ENCODE measurements around the gene LRMDA.

The LRMDA gene

DNA sequence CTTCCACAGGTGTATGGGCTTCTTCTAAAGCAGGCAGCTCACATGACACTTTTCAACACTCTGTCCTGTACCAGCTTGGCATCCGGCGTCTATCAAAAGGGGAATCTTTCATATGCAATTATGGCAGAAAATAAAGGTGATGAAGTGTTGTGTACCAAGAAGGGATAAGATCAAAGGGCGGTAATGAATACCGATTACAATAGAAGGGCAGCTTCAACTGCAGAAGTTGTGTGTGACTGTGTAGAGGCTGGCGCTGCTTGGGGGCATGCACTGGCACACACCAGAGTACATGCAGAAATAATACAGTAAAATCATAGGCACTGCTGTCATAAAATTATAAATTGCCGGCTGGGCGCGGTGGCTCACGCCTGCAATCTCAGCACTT lies 744.7 kb downstream of the LRMDA start:
- Histone ChIP-seq H3K9ac (ENCODE audit: low read length) (no peak overlapping the region), H2AFZ (ENCODE audit: low read depth, low read length) (no peak overlapping the region), H3K27me3 (ENCODE audit: low read depth, low read length) (no peaks in the 10 kb centered on the region), H3K4me1 (ENCODE audit: low read length) (no peaks in the 10 kb centered on the region), H4K20me1 (ENCODE audit: insufficient read depth, low read length) (no peaks in the 10 kb centered on the region), H3K79me2 (ENCODE audit: low read length) (no peaks in the 10 kb centered on the region), H3K4me2 (ENCODE audit: low read length) (no peak overlapping the region), H3K27ac (ENCODE audit: low read length) (no peak overlapping the region), H3K36me3 (replicated peaks; ENCODE audit: low read depth, low read length) (no peaks in the 10 kb centered on the region), H3K4me3 (ENCODE audit: low read length) (no peak overlapping the region), H3K9me3 (ENCODE audit: insufficient read depth, low read length) (no peaks in the 10 kb centered on the region)
- TF ChIP-seq, protein P1, sequence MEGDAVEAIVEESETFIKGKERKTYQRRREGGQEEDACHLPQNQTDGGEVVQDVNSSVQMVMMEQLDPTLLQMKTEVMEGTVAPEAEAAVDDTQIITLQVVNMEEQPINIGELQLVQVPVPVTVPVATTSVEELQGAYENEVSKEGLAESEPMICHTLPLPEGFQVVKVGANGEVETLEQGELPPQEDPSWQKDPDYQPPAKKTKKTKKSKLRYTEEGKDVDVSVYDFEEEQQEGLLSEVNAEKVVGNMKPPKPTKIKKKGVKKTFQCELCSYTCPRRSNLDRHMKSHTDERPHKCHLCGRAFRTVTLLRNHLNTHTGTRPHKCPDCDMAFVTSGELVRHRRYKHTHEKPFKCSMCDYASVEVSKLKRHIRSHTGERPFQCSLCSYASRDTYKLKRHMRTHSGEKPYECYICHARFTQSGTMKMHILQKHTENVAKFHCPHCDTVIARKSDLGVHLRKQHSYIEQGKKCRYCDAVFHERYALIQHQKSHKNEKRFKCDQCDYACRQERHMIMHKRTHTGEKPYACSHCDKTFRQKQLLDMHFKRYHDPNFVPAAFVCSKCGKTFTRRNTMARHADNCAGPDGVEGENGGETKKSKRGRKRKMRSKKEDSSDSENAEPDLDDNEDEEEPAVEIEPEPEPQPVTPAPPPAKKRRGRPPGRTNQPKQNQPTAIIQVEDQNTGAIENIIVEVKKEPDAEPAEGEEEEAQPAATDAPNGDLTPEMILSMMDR (IDR thresholded peaks at IDR 0.05; ENCODE audit: low read depth, low read length): no peak
- TF ChIP-seq EZH2phosphoT487 (IDR thresholded peaks at IDR 0.05; ENCODE audit: low read depth): no peak

DNA sequence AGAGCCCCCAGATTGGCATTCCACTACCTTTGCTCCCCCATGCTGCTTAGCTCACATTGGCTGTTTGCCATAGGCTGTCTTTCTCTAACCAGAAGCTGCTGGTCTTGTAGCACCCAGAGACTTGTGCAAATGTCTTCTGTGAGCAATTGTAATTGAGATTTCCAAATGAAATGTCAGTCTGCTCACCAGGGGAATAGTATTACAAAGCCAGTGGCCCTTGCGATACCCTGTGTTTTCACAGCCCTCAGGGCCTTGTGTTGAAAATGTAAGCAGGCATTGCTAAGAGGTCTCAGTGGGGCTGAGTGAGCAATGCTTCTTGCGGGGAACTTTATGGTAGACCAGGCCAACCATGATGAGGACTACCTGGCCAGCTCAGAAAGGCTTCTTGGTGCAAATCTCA lies 746.5 kb downstream of the LRMDA start:
- H3K9ac ChIP-seq (ENCODE audit: low read length): no peak overlapping the region
- H3K79me2 ChIP-seq (ENCODE audit: low read length): no peaks in the 10 kb centered on the region
- no peak overlapping the region for H3K27ac ChIP-seq (ENCODE audit: low read length)
- H2AFZ ChIP-seq (ENCODE audit: low read depth, low read length): no peak overlapping the region
- no peaks in the 10 kb centered on the region for H3K9me3 ChIP-seq (ENCODE audit: insufficient read depth, low read length)
- no peaks in the 10 kb centered on the region for H4K20me1 ChIP-seq (ENCODE audit: insufficient read depth, low read length)
- no peaks in the 10 kb centered on the region for H3K4me1 ChIP-seq (ENCODE audit: low read length)
- TF ChIP-seq EZH2phosphoT487 (IDR thresholded peaks at IDR 0.05; ENCODE audit: low read depth): no peak
- H3K27me3 ChIP-seq (ENCODE audit: low read depth, low read length): no peaks in the 10 kb centered on the region
- H3K36me3 ChIP-seq (replicated peaks; ENCODE audit: low read depth, low read length): no peaks in the 10 kb centered on the region
- H3K4me2 ChIP-seq (ENCODE audit: low read length): no peak overlapping the region
- no peak overlapping the region for H3K4me3 ChIP-seq (ENCODE audit: low read length)

DNA sequence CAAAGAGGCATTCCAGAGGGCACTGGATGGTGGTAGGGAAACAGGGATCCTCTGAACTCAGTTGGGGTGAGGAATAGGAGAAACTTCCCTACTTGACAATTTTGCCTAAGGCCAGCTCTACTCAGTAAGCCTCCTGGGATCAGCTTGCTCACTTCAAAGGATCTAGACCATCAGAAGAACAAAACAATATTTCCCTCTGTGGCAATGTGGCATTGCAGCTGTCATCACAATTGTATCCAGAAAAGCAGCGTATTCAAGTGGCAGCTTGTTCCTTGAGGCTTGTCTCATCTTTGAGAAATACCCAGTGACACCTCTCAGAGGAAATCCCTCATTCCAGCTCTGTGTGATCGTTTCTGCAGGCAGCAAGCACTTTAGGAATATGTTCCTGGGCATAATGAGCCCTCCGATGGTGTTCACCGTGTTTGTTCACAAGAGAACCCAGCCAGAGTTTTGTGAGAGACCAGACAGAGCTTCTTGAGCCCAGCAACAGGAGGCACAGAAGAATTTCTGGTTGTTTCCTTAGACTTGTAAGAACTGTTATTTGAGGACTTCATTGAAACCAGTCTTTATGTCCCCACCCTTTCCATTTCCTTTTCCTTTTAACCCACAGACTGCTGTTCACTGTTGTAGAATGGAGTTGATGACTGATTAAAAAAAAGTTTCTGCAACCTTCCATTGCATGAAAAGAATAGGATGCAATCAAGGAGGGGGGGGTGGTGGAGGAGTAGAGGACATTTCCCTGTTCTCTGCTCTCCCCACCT lies 747.3 kb downstream of the LRMDA start:
- H3K4me2 ChIP-seq (ENCODE audit: low read length): no peak overlapping the region
- no peaks in the 10 kb centered on the region for H3K9me3 ChIP-seq (ENCODE audit: insufficient read depth, low read length)
- H4K20me1 ChIP-seq (ENCODE audit: insufficient read depth, low read length): no peaks in the 10 kb centered on the region
- H3K9ac ChIP-seq (ENCODE audit: low read length): no peak overlapping the region
- H3K79me2 ChIP-seq (ENCODE audit: low read length): no peaks in the 10 kb centered on the region
- no peak overlapping the region for H3K27ac ChIP-seq (ENCODE audit: low read length)
- H2AFZ ChIP-seq (ENCODE audit: low read depth, low read length): no peak overlapping the region
- TF ChIP-seq EZH2phosphoT487 (IDR thresholded peaks at IDR 0.05; ENCODE audit: low read depth): no peak
- TF ChIP-seq, protein P1 (IDR thresholded peaks at IDR 0.05; ENCODE audit: low read depth, low read length): no peak
- no peaks in the 10 kb centered on the region for H3K36me3 ChIP-seq (replicated peaks; ENCODE audit: low read depth, low read length)
- no peak overlapping the region for H3K4me3 ChIP-seq (ENCODE audit: low read length)
- H3K27me3 ChIP-seq (ENCODE audit: low read depth, low read length): no peaks in the 10 kb centered on the region
- no peaks in the 10 kb centered on the region for H3K4me1 ChIP-seq (ENCODE audit: low read length)

DNA sequence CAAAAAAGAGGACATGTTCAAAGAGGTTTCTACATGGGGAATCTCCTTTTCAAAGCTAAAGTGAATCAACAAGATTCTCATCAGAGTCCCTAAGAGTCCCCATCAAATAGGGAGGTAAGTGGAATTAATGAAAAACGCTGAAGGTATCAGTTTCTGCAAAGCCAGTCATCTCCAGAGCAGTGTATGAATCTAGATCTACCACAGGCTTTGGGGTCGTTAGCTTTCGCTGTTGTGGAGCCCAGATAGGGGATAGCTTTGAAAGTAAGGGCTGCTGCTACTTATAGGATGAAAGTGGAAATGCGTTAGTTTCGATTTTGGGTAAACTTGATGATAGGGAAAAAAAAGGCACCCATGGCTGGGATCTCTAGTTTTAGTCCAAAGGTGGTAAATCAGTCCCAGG lies 748.4 kb downstream of the LRMDA start:
- Histone ChIP-seq H4K20me1 (ENCODE audit: insufficient read depth, low read length) (no peaks in the 10 kb centered on the region), H3K4me3 (ENCODE audit: low read length) (no peak overlapping the region), H3K4me1 (ENCODE audit: low read length) (no peaks in the 10 kb centered on the region), H3K4me2 (ENCODE audit: low read length) (no peak overlapping the region), H3K27ac (ENCODE audit: low read length) (no peak overlapping the region), H3K9ac (ENCODE audit: low read length) (no peak overlapping the region), H2AFZ (ENCODE audit: low read depth, low read length) (no peak overlapping the region), H3K27me3 (ENCODE audit: low read depth, low read length) (no peaks in the 10 kb centered on the region), H3K9me3 (ENCODE audit: insufficient read depth, low read length) (no peaks in the 10 kb centered on the region), H3K79me2 (ENCODE audit: low read length) (no peaks in the 10 kb centered on the region), H3K36me3 (replicated peaks; ENCODE audit: low read depth, low read length) (no peaks in the 10 kb centered on the region)
- TF ChIP-seq, protein P1 (IDR thresholded peaks at IDR 0.05; ENCODE audit: low read depth, low read length): no peak
- no peak for TF ChIP-seq EZH2phosphoT487 (IDR thresholded peaks at IDR 0.05; ENCODE audit: low read depth)

Measured in OCI-LY3 (cell line).